Measurements from ENCODE around the gene SLC22A15. TPM values are rescaled to one million over a fixed set of nuclear protein-coding genes. Genes with fewer than 3 reads are reported as not detected.

The SLC22A15 gene
- polyA plus RNA-seq, 1 donor from 2014 or later = 3.1 TPM

DNA sequence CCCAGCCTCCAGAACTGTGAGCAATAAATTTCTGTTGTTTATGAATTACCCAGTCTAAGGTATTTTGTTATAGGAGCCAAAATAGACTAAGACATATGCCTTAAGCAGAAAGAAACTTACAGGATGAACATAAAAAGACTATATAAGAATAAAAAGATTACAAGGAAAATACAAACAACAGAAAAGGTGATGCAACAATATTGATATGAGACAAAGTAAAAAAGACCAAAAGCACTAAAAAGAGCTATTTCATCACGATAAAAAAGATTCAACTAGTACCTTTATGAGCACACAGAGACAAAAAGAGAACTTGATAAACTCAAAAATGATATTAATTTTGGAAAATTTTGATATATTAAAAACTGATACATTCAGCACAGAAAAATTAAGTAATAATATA is 3.2 kb upstream of the SLC22A15 start:
- Histone ChIP-seq H3K4me3 (ENCODE audit: low read length) (no peak overlapping the region), H3K9me3 (ENCODE audit: low read length) (no peaks in the 10 kb centered on the region), H3K36me3 (ENCODE audit: insufficient read depth, low read length) (no peaks in the 10 kb centered on the region), H3K27me3 (ENCODE audit: insufficient read depth, low read depth, low read length) (peaks cover 21% of the 10 kb centered on the region), H3K79me2 (replicated peaks; ENCODE audit: insufficient read depth, low read length) (no peaks in the 10 kb centered on the region), H3K27ac (ENCODE audit: low read length) (no peak overlapping the region), H3K4me2 (ENCODE audit: low read length) (no peak overlapping the region), H3K9me2 (ENCODE audit: insufficient read depth, low read length) (no peaks in the 10 kb centered on the region), H2AFZ (ENCODE audit: low read depth, low read length) (no peak overlapping the region), H4K20me1 (ENCODE audit: insufficient read depth) (no peaks in the 10 kb centered on the region), H3F3A (ENCODE audit: insufficient read depth, low read length, poor library complexity, severe bottlenecking) (no peaks in the 10 kb centered on the region), H3K9ac (ENCODE audit: low read length) (no peak overlapping the region)
- no peak for TF ChIP-seq TAF1 (IDR thresholded peaks at IDR 0.05; ENCODE audit: low read depth)
- TF ChIP-seq EP300 (conservative IDR thresholded peaks at IDR 0.05; ENCODE audit: poor library complexity, severe bottlenecking) = no peak
- TF ChIP-seq EZH2 (IDR thresholded peaks at IDR 0.05; ENCODE audit: borderline replicate concordance, insufficient read depth, low read length, poor library complexity, severe bottlenecking) = no peak
- no peak for TF ChIP-seq SMC3 (conservative IDR thresholded peaks at IDR 0.05; ENCODE audit: poor library complexity)
- no peak for TF ChIP-seq REST (IDR thresholded peaks at IDR 0.05; ENCODE audit: borderline replicate concordance)
- no peak for TF ChIP-seq MXI1 (conservative IDR thresholded peaks at IDR 0.05; ENCODE audit: poor library complexity, severe bottlenecking)
- TF ChIP-seq RAD21 (conservative IDR thresholded peaks at IDR 0.05) = no peak
- TF ChIP-seq, protein P1, sequence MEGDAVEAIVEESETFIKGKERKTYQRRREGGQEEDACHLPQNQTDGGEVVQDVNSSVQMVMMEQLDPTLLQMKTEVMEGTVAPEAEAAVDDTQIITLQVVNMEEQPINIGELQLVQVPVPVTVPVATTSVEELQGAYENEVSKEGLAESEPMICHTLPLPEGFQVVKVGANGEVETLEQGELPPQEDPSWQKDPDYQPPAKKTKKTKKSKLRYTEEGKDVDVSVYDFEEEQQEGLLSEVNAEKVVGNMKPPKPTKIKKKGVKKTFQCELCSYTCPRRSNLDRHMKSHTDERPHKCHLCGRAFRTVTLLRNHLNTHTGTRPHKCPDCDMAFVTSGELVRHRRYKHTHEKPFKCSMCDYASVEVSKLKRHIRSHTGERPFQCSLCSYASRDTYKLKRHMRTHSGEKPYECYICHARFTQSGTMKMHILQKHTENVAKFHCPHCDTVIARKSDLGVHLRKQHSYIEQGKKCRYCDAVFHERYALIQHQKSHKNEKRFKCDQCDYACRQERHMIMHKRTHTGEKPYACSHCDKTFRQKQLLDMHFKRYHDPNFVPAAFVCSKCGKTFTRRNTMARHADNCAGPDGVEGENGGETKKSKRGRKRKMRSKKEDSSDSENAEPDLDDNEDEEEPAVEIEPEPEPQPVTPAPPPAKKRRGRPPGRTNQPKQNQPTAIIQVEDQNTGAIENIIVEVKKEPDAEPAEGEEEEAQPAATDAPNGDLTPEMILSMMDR (IDR thresholded peaks at IDR 0.05; ENCODE audit: poor library complexity, severe bottlenecking) = no peak
- TF ChIP-seq POLR2AphosphoS5 (IDR thresholded peaks at IDR 0.05) = no peak

DNA sequence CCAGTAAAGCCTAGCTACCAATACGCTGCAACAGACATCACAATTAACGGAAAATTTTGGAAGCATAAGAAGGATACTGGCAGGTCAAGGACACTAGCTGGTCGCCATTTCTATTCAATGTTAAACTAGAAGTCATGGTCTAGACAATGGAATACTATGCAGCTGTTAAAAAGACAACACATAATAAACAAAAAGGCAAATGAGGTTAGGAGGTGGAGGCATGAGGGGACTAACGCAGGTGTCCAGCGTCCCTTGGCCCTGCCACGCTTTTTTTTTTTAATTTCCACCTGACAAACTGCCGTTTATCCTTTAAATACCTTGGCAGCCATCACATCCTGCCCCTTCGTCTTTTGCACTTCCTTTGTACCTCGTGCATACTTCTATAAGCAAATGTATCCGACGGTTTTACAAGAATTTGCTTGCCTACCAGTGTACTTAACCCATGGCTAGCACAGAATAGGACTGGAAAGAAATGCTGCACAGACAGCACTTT is 698 bp upstream of the SLC22A15 start:
- Histone ChIP-seq H3K27me3 (ENCODE audit: insufficient read depth, low read depth, low read length) (peaks cover 21% of the 10 kb centered on the region), H3K9me2 (ENCODE audit: insufficient read depth, low read length) (no peaks in the 10 kb centered on the region), H3K36me3 (ENCODE audit: insufficient read depth, low read length) (no peaks in the 10 kb centered on the region), H3K9me3 (ENCODE audit: low read length) (no peaks in the 10 kb centered on the region), H3F3A (ENCODE audit: insufficient read depth, low read length, poor library complexity, severe bottlenecking) (no peaks in the 10 kb centered on the region), H4K20me1 (ENCODE audit: insufficient read depth) (no peaks in the 10 kb centered on the region), H3K27ac (ENCODE audit: low read length) (no peak overlapping the region), H3K4me3 (ENCODE audit: low read length) (peak overlapping the region; percentile 63), H3K9ac (ENCODE audit: low read length) (peak overlapping the region; percentile 46), H3K4me2 (ENCODE audit: low read length) (no peak overlapping the region), H3K79me2 (replicated peaks; ENCODE audit: insufficient read depth, low read length) (no peaks in the 10 kb centered on the region), H2AFZ (ENCODE audit: low read depth, low read length) (no peak overlapping the region)
- no peak for TF ChIP-seq TAF1 (IDR thresholded peaks at IDR 0.05; ENCODE audit: low read depth)
- TF ChIP-seq SMC3 (conservative IDR thresholded peaks at IDR 0.05; ENCODE audit: poor library complexity) = no peak
- no peak for TF ChIP-seq POLR2AphosphoS5 (IDR thresholded peaks at IDR 0.05)
- no peak for TF ChIP-seq EZH2 (IDR thresholded peaks at IDR 0.05; ENCODE audit: borderline replicate concordance, insufficient read depth, low read length, poor library complexity, severe bottlenecking)
